Peyer's patch (tissue), 4 donors: ENCODE measurements around the gene CPT1B. TPM values are rescaled to one million over a fixed set of nuclear protein-coding genes. Genes with fewer than 3 reads are reported as not detected.
"Not testable (repeated sequence)": the region's sequence is repeated elsewhere in the genome, so short reads cannot be mapped to it uniquely, and the experiment has no call there.

ENCODE experiments used
- DNase-seq, 3 donors: peaks; one replicate each; pipeline ENCODE4 v3.0.0-alpha.2; 2017 to 2019
- H3K27ac ChIP-seq, 4 donors: fragments of 200-600 bp; sonication (generic); one replicate each; pipeline ENCODE4 v1.5.1; 2016 to 2019
- H3K27me3 ChIP-seq, 2 donors: fragments of 200-600 bp; sonication (generic); one replicate each; pipeline ENCODE4 v1.5.1; 2019
- H3K36me3 ChIP-seq, 3 donors: fragments of 200-600 bp; sonication (generic); one replicate each; pipeline ENCODE4 v1.5.1; 2016 to 2019
- H3K4me1 ChIP-seq, 4 donors: fragments of 200-600 bp; sonication (generic); one replicate each; pipeline ENCODE4 v1.5.1; 2016 to 2019
- H3K4me3 ChIP-seq, 4 donors: fragments of 200-600 bp; sonication (generic); 1 replicate in 3 of 4; 2 replicates in 1 of 4; pipeline ENCODE4 v1.5.1; 2016 to 2019; ENCODE audit warnings: mild to moderate bottlenecking in 1 of 4
- H3K9me3 ChIP-seq, 4 donors: fragments of 200-600 bp; sonication (generic); one replicate each; pipeline ENCODE4 v1.5.1; 2016 to 2019; ENCODE audit warnings: mild to moderate bottlenecking in 1 of 4
- CTCF ChIP-seq, 6 experiments: fragments of 450-650 bp in 4 of 6; fragments of 200-600 bp in 2 of 6; sonication (generic) in 1 of 6; IDR thresholded peaks; one replicate each; pipeline ENCODE4 v1.5.1; 2017 to 2019; ENCODE audit warnings: antibody characterized with exemption in 6 of 6, mild to moderate bottlenecking in 3 of 6, moderate library complexity in 1 of 6
- POLR2A ChIP-seq, 2 donors: fragments of 450-650 bp; IDR thresholded peaks; one replicate each; pipeline ENCODE4 v1.5.1; 2017; ENCODE audit warnings: antibody characterized with exemption in 2 of 2, mild to moderate bottlenecking in 2 of 2, moderate library complexity in 2 of 2
- total RNA-seq, 4 donors: library from RNA; depleted of rRNA; stranded (reverse); fragments of >200 nt; gene quantifications; one replicate each; pipeline ENCODE4 v1.1.0, GENCODE V29; 2016

CPT1B gene
- total RNA-seq, 4 donors from 2014 or later, result 51.2 to 133 (median 56.5) TPM

DNA sequence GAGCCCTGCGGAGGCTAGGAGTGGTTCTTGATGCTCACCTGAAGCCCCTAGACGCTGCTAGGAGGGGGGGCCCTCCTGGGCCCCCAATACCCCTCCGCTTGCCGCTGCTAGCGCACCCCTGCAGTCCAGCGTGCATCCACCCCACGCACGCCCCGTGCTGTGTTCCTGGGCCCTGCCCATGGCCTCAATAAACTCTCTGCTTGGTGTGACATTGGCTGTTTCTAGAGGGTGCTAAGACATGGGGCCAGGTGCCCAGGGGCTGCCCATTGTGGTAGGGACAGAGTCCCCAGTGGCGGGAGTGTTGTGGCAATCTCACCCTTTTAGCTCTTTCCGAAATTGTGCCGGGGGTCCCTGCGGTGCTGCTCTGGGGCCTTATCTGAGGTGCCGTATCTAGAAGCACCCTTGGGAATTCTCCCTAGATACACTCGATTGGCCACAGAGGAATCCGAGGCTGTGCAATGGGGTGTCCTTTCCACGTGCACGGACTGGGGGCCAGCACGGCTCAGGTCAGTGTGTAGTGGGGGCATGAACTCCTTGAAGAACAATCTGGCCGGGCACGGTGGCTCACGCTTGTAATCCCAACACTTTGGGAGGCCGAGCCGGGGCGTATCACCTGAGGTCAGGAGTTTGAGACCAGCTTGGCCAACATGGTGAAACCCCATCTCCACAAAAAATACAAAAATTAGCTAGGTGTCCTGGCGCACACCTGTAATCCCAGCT lies 33.3 kb upstream of the CPT1B start:
- H3K36me3 ChIP-seq, result no peaks in the 10 kb centered on the region

DNA sequence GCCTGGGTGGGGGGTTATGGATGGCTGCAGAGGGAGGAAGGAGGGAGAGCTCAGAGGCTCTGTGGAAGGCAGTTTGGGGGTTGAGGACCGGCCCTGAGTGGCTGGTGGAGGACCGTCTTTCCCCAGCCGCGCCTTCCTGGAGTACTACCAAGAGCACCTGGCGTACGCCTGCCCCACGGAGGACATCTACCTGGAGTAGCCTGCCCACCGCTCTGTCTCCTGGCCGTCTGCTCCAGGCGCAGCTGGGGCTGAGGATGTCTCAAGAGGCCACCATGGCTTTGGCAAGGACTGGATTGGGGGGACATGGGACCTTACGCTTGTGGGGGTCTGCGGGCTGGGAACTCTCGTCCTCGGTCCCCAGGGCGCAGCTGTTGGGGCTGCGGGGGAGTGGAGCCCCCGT lies 32.4 kb upstream of the CPT1B start:
- Histone ChIP-seq H3K9me3 (no peaks in the 10 kb centered on the region), H3K27ac (no peak overlapping the region), H3K36me3 (no peaks in the 10 kb centered on the region), H3K4me3 (no peak overlapping the region), H3K27me3 (no peaks in the 10 kb centered on the region), H3K4me1 (peaks cover 0 to 19% (median 2%) of the 10 kb centered on the region in 4 donors)
- TF ChIP-seq CTCF (IDR thresholded peaks at IDR 0.05) (no peak), POLR2A (IDR thresholded peaks at IDR 0.05) (no peak)
- no peak for DNase-seq

More for the DNA sequence above, 33.3 kb upstream of the CPT1B start:
- no peak for TF ChIP-seq POLR2A (IDR thresholded peaks at IDR 0.05)
- TF ChIP-seq CTCF (IDR thresholded peaks at IDR 0.05), result no peak
- Histone ChIP-seq H3K27me3 (no peaks in the 10 kb centered on the region), H3K4me1 (peaks cover 0 to 19% (median 2%) of the 10 kb centered on the region in 4 donors), H3K4me3 (no peak overlapping the region), H3K9me3 (no peaks in the 10 kb centered on the region), H3K27ac (no peak overlapping the region)
- peak in 1 of 3 donors; percentile 42 for DNase-seq

DNA sequence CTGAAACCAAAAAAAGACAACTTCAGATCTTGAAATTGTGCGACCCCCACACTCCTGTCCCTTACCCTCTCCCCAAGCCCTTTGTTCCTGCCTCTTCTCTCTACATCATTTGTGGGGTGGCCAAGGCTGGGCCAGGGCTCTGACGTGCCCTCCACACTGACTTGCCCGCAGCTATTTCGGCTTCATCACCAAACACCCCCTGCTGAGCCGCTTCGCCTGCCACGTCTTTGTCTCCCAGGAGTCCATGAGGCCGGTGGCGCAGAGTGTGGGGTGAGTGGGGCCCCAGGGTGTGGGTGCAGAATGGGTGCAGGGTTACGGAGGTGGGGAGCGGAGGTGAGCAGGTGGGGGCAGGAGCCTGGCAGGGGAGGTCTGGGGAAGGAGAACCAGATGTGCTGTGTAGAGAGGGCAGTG lies 31.8 kb upstream of the CPT1B start:
- DNase-seq, result no peak
- H3K27me3 ChIP-seq, result no peaks in the 10 kb centered on the region
- TF ChIP-seq CTCF (IDR thresholded peaks at IDR 0.05) (no peak), POLR2A (IDR thresholded peaks at IDR 0.05) (no peak)
- no peak overlapping the region for H3K27ac ChIP-seq
- H3K9me3 ChIP-seq, result no peaks in the 10 kb centered on the region
- no peaks in the 10 kb centered on the region for H3K36me3 ChIP-seq
- peaks cover 0 to 19% (median 2%) of the 10 kb centered on the region in 4 donors for H3K4me1 ChIP-seq
- no peak overlapping the region for H3K4me3 ChIP-seq

GRCh38 chr22:50609599-50609998 lies 31.4 kb upstream of the CPT1B start:
- Histone ChIP-seq H3K4me3 (no peak overlapping the region), H3K9me3 (no peaks in the 10 kb centered on the region), H3K36me3 (no peaks in the 10 kb centered on the region), H3K27me3 (no peaks in the 10 kb centered on the region), H3K4me1 (peaks cover 0 to 19% (median 2%) of the 10 kb centered on the region in 4 donors), H3K27ac (no peak overlapping the region)
- DNase-seq, result no peak
- TF ChIP-seq POLR2A (IDR thresholded peaks at IDR 0.05), result no peak
- TF ChIP-seq CTCF (IDR thresholded peaks at IDR 0.05), result no peak

GRCh38 chr22:50608996-50609395 lies 30.8 kb upstream of the CPT1B start:
- no peak for DNase-seq
- TF ChIP-seq CTCF (IDR thresholded peaks at IDR 0.05), result no peak
- TF ChIP-seq POLR2A (IDR thresholded peaks at IDR 0.05), result no peak
- no peak overlapping the region for H3K4me3 ChIP-seq
- no peaks in the 10 kb centered on the region for H3K9me3 ChIP-seq
- peaks cover 0 to 19% (median 2%) of the 10 kb centered on the region in 4 donors for H3K4me1 ChIP-seq
- no peaks in the 10 kb centered on the region for H3K36me3 ChIP-seq
- peaks cover 0 to 2% of the 10 kb centered on the region in 2 donors for H3K27me3 ChIP-seq
- no peak overlapping the region for H3K27ac ChIP-seq

GRCh38 chr22:50608058-50608840 lies 30.0 kb upstream of the CPT1B start:
- H3K27ac ChIP-seq, H3K9me3 ChIP-seq, H3K36me3 ChIP-seq, H3K4me3 ChIP-seq, H3K27me3 ChIP-seq, DNase-seq: not testable (repeated sequence)
- peaks cover 0 to 11% (median under 1%) of the 10 kb centered on the region in 4 donors for H3K4me1 ChIP-seq
